ENCODE measurements around the gene OR1E2. TPM values are rescaled to one million over a fixed set of nuclear protein-coding genes. Genes with fewer than 3 reads are reported as not detected.
"Not testable (repeated sequence)": the region's sequence is repeated elsewhere in the genome, so short reads cannot be mapped to it uniquely, and the experiment has no call there.

Gene OR1E2
- total RNA-seq, 2 experiments from 2014 or later = not detected

DNA sequence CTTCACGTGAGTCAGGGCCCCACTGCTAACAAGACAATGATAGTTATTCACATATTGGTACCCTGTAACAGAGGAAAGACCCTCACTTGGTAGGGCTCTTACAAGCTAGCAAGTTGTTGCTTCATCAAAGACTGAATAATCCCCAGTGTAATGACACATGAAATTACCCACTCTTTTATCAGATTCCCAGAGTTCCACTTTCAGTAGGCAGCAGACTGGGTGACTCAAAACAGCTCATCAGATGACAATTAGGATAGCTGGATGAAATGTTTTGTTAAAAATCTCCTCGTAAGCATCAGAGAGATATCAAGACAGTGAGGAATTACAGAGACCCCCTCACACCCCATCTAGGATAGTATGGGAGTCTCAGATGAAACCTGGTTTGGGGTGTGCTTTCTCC is 6.8 kb upstream of the OR1E2 start:
- ChIA-PET POLR2A (no interaction called here), CTCF (no interaction called here)
- no peak overlapping the region for H3K27ac Mint-ChIP-seq
- H3K4me1 Mint-ChIP-seq (ENCODE audit: low read depth) = no peaks in the 10 kb centered on the region
- H3K27me3 Mint-ChIP-seq (ENCODE audit: low read depth) = peaks cover 25% of the 10 kb centered on the region
- ATAC-seq (no peak), DNase-seq (no peak)
- no peaks in the 10 kb centered on the region for H3K9me3 Mint-ChIP-seq (ENCODE audit: insufficient read depth)
- no peak overlapping the region for H3K4me3 Mint-ChIP-seq
- no peaks in the 10 kb centered on the region for H3K36me3 Mint-ChIP-seq (ENCODE audit: low read depth)

DNA sequence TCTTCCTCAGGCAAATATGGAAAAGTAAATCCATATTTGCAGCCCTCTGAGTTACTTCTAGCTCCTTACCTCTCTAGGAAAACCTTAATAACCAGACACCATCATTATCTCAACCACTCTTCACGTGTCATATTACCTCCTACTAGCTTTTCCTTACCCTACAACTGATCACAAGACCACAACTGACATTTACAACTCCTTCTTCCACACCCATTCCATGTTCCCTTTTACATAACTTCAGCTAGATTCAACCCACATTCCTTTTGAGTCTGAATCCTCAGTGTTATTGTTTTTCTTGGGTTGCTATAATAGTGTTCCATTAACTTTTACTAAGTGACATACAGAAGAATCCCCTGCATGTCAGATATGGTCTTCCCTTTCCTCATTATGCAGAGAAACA is 4.7 kb upstream of the OR1E2 start:
- no peaks in the 10 kb centered on the region for H3K4me1 Mint-ChIP-seq (ENCODE audit: low read depth)
- CTCF ChIA-PET = no interaction called here
- H3K9me3 Mint-ChIP-seq (ENCODE audit: insufficient read depth) = no peaks in the 10 kb centered on the region

DNA sequence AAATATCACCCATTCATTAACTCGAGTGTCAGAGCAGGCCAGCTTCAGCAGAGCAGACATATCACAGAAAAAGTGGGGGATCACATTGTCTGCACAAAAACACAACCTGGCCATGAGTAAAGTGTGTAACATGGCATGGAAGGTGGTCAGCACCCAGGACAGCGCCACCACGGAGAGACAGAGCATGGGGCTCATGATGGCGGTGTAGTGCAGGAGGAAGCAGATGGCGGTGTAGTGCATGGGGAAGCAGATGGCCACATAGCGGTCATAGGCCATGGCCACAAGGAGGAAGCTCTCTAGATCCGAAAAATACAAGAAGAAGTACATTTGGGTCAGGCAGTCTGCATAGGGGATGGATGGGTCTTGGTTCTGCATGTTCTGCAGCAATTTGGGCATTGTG is 426 bp downstream of the OR1E2 start:
- POLR2A ChIA-PET; CTCF ChIA-PET; H3K4me3 Mint-ChIP-seq; H3K36me3 Mint-ChIP-seq (ENCODE audit: low read depth); H3K9me3 Mint-ChIP-seq (ENCODE audit: insufficient read depth); ATAC-seq; H3K4me1 Mint-ChIP-seq (ENCODE audit: low read depth); H3K27me3 Mint-ChIP-seq (ENCODE audit: low read depth); H3K27ac Mint-ChIP-seq: not testable (repeated sequence)
- peak; percentile 39 for DNase-seq

More for the DNA sequence above, 4.7 kb upstream of the OR1E2 start:
- Mint-ChIP-seq H3K27ac (no peak overlapping the region), H3K27me3 (ENCODE audit: low read depth) (peaks cover 19% of the 10 kb centered on the region), H3K36me3 (ENCODE audit: low read depth) (no peaks in the 10 kb centered on the region), H3K4me3 (no peak overlapping the region)
- POLR2A ChIA-PET = no interaction called here
- ATAC-seq = no peak
- DNase-seq = no peak

DNA sequence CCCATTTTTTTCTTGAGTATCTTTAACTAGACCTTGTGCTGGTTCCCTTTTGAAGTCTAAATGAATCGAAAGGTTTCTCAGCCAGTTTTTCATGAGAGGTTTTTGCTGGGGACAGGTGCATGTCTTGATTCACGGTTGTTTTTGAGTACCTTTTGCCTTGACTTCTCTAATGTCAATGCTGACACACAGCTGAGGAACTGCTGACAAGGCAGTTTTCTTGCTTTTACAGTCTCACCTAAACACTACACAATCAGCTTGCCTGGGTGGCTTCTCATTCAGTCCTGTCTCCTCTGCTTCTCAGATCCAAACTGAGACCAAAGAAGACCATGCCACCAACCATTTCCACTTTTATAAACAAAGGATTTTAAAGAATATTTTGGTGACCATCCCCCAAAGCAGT is 15.4 kb downstream of the OR1E2 start:
- H3K9me3 Mint-ChIP-seq (ENCODE audit: insufficient read depth) = no peaks in the 10 kb centered on the region
- ATAC-seq (no peak), DNase-seq (no peak)
- H3K4me1 Mint-ChIP-seq (ENCODE audit: low read depth) = no peaks in the 10 kb centered on the region
- POLR2A ChIA-PET = no interaction called here
- H3K4me3 Mint-ChIP-seq = no peak overlapping the region
- no peaks in the 10 kb centered on the region for H3K36me3 Mint-ChIP-seq (ENCODE audit: low read depth)
- CTCF ChIA-PET = no interaction called here
- no peak overlapping the region for H3K27ac Mint-ChIP-seq
- H3K27me3 Mint-ChIP-seq (ENCODE audit: low read depth) = peaks cover 9% of the 10 kb centered on the region

DNA sequence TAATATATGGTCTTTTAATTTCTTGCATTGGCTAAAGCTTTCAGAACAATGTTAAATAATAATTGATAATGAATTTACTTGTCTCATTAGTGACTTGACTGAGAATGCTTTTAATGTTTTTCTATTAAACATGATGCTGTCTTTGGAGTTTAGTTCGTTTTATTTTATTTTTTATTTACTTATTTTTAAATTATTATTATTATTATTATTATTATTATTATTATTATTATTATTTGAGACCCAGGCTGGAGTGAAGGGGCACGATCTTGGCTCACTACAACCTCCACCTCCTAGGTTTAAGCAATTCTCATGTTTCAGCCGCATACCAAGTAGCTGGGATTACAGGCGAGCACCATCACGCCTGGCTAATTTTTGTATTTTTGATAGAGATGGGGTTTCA is 18.0 kb downstream of the OR1E2 start:
- H3K27me3 Mint-ChIP-seq (ENCODE audit: low read depth) = peaks cover 11% of the 10 kb centered on the region
- ChIA-PET POLR2A (no interaction called here), CTCF (no interaction called here)
- H3K27ac Mint-ChIP-seq = no peak overlapping the region
- DNase-seq (no peak), ATAC-seq (no peak)
- H3K4me3 Mint-ChIP-seq = no peak overlapping the region
- H3K9me3 Mint-ChIP-seq (ENCODE audit: insufficient read depth) = no peaks in the 10 kb centered on the region
- H3K4me1 Mint-ChIP-seq (ENCODE audit: low read depth) = peaks cover 3% of the 10 kb centered on the region
- no peaks in the 10 kb centered on the region for H3K36me3 Mint-ChIP-seq (ENCODE audit: low read depth)

DNA sequence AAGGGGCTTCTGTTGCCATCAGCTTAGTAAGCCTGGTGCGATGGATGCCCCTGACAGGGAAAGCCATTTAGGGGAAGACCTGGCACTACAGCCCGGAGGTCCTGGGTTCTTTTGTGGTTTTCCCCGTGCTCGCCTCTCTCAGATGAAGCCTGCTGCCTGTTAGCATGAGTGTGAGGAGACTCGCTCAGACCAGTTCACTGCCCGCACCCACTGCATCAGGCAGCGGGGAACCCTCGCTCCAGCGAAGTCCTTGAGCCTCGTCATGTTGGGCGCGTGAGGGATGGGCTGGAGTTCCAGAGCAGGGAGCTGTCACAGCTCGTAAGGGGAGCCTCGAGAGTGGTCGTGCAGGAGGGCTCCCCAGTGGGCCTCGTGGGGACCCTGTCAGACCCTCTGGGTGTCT is 21.4 kb downstream of the OR1E2 start:
- H3K9me3 Mint-ChIP-seq (ENCODE audit: insufficient read depth); H3K27me3 Mint-ChIP-seq (ENCODE audit: low read depth); H3K27ac Mint-ChIP-seq; H3K36me3 Mint-ChIP-seq (ENCODE audit: low read depth); CTCF ChIA-PET; ATAC-seq; H3K4me1 Mint-ChIP-seq (ENCODE audit: low read depth); H3K4me3 Mint-ChIP-seq; POLR2A ChIA-PET; DNase-seq: not testable (repeated sequence)

GRCh38 chr17:3411070-3411469 is 22.6 kb downstream of the OR1E2 start, which contains the start of gene OR3A3:
Gene OR3A3, plus strand, starts transcription at chr17:3411370.
- CTCF ChIA-PET = no interaction called here
- Mint-ChIP-seq H3K36me3 (ENCODE audit: low read depth) (no peaks in the 10 kb centered on the region), H3K27ac (no peak within 1 kb of the TSS), H3K9me3 (ENCODE audit: insufficient read depth) (peaks cover 6% of the 10 kb centered on the region), H3K4me3 (no peak within 1 kb of the TSS), H3K4me1 (ENCODE audit: low read depth) (peaks cover 3% of the 10 kb centered on the region), H3K27me3 (ENCODE audit: low read depth) (peaks cover 2% of the 10 kb centered on the region)
- ATAC-seq (no peak), DNase-seq (no peak)
- POLR2A ChIA-PET = no interaction called here

DNA sequence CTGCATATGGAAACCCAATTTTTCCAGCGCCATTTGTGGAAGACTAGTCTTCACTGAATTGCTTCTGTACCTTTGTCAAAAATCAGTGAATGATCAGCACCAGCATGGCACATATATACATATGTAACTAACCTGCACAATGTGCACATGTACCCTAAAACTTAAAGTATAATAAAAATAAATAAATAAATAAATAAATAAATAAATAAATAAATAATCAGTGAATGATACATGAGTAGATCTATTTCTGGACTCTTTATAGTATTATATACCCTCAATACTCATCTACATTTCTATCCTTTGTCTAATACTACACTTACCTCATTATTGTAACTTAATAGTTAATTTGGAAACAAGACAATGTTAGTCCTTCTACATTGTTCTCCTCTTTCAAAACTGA is 29.8 kb downstream of the OR1E2 start:
- not testable (repeated sequence) for DNase-seq

DNA sequence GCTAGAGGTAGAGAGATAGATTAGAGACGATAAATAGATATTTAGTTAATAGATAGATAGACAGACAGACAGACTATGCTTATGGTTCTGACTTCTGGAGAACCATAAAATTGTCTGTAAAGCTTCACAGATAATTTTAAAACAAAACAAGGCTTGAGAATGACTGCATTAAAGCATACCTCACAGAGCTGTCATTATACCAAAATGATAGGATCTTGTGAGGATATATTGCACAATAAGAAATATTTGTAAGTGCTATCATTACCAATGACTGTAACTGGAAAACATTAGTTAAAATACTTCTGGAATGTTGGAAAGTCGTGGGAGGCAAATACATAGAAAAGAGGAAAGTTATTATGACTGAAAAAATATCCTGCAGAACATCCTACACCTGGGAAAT is 31.9 kb downstream of the OR1E2 start:
- ATAC-seq (no peak), DNase-seq (no peak)
- Mint-ChIP-seq H3K36me3 (ENCODE audit: low read depth) (no peaks in the 10 kb centered on the region), H3K4me3 (no peak overlapping the region), H3K27ac (no peak overlapping the region), H3K27me3 (ENCODE audit: low read depth) (no peaks in the 10 kb centered on the region), H3K9me3 (ENCODE audit: insufficient read depth) (no peaks in the 10 kb centered on the region), H3K4me1 (ENCODE audit: low read depth) (no peaks in the 10 kb centered on the region)
- ChIA-PET POLR2A (no interaction called here), CTCF (no interaction called here)

More for the DNA sequence above, 29.8 kb downstream of the OR1E2 start:
- H3K9me3 Mint-ChIP-seq (ENCODE audit: insufficient read depth); H3K36me3 Mint-ChIP-seq (ENCODE audit: low read depth); CTCF ChIA-PET; H3K27ac Mint-ChIP-seq; ATAC-seq; H3K4me1 Mint-ChIP-seq (ENCODE audit: low read depth); H3K4me3 Mint-ChIP-seq; H3K27me3 Mint-ChIP-seq (ENCODE audit: low read depth); POLR2A ChIA-PET: not testable (repeated sequence)

DNA sequence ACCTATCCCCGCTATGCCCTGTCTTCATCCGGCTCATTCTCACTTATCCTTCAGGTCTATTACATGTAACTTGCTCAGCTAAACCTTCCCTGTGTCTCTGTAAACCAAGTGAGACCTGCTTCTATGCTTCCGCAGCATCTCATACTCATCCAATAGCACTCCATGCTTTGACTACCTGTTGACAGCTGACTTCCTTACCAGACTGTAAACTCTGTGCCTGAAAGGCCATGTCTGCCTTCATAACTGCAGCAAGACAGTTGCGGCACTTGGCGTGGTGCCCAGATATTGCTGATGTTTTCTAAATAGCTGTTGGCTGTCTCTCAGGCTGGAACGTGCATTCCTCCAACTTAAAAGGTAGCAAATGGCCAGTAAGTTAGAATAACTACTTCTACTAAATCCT is 33.6 kb downstream of the OR1E2 start:
- Mint-ChIP-seq H3K36me3 (ENCODE audit: low read depth) (no peaks in the 10 kb centered on the region), H3K9me3 (ENCODE audit: insufficient read depth) (no peaks in the 10 kb centered on the region), H3K27ac (no peak overlapping the region), H3K27me3 (ENCODE audit: low read depth) (no peaks in the 10 kb centered on the region), H3K4me1 (ENCODE audit: low read depth) (no peaks in the 10 kb centered on the region), H3K4me3 (no peak overlapping the region)
- ChIA-PET POLR2A (no interaction called here), CTCF (no interaction called here)
- ATAC-seq (no peak), DNase-seq (no peak)

- no peak within 1 kb of the TSS for H3K4me3 Mint-ChIP-seq
- DNase-seq = no peak
- no peaks in the 10 kb centered on the region for H3K9me3 Mint-ChIP-seq (ENCODE audit: insufficient read depth)
- no peak for ATAC-seq
- no peaks in the 10 kb centered on the region for H3K4me1 Mint-ChIP-seq (ENCODE audit: low read depth)
- no peak within 1 kb of the TSS for H3K27ac Mint-ChIP-seq
- H3K27me3 Mint-ChIP-seq (ENCODE audit: low read depth) = no peaks in the 10 kb centered on the region
- H3K36me3 Mint-ChIP-seq (ENCODE audit: low read depth) = no peaks in the 10 kb centered on the region
- ChIA-PET CTCF (no interaction called here), POLR2A (no interaction called here)
Observed at GRCh38 chr17:3398310-3398709, 35.3 kb downstream of the OR1E2 start, which contains the start of gene OR1E1. Gene OR1E1, minus strand, starts transcription at chr17:3398410. Its CDS starts 0 bp downstream, at chr17:3398410.

DNA sequence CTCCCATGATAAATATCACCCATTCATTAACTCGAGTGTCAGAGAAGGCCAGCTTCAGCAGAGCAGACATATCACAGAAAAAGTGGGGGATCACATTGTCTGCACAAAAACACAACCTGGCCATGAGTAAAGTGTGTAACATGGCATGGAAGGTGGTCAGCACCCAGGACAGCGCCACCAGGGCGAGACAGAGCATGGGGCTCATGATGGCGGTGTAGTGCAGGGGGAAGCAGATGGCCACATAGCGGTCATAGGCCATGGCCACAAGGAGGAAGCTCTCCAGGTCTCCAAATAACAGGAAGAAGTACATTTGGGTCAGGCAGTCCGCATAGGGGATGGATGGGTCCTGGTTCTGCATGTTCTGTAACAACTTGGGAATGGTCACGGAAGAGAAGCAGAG is 35.8 kb downstream of the OR1E2 start:
- H3K27me3 Mint-ChIP-seq (ENCODE audit: low read depth); H3K9me3 Mint-ChIP-seq (ENCODE audit: insufficient read depth); H3K4me1 Mint-ChIP-seq (ENCODE audit: low read depth); POLR2A ChIA-PET; H3K4me3 Mint-ChIP-seq; CTCF ChIA-PET; H3K36me3 Mint-ChIP-seq (ENCODE audit: low read depth); ATAC-seq; H3K27ac Mint-ChIP-seq: not testable (repeated sequence)
- peak; percentile 24 for DNase-seq

- Mint-ChIP-seq H3K27me3 (ENCODE audit: low read depth) (peaks cover 19% of the 10 kb centered on the region), H3K4me3 (no peak overlapping the region), H3K36me3 (ENCODE audit: low read depth) (no peaks in the 10 kb centered on the region), H3K27ac (no peak overlapping the region), H3K4me1 (ENCODE audit: low read depth) (peaks cover 2% of the 10 kb centered on the region), H3K9me3 (ENCODE audit: insufficient read depth) (no peaks in the 10 kb centered on the region)
- ChIA-PET POLR2A (no interaction called here), CTCF (no interaction called here)
- DNase-seq (no peak), ATAC-seq (no peak)
Observed at GRCh38 chr17:3389791-3390190, 43.9 kb downstream of the OR1E2 start.
